Stimulated activated memory B cell treated with anti-CD40 and anti-IgM and Interleukin-4, amounts not matched to agents 10 μg/mL and 1 μg/mL and 100 μg/mL, for 72 hours (primary cell): ENCODE data around the gene PRR27.
"Not testable (repeated sequence)": the region's sequence is repeated elsewhere in the genome, so short reads cannot be mapped to it uniquely, and the experiment has no call there.

Experiments used
- ATAC-seq: fragments of 150-1000 bp; cut with Tn5 transposase; 2 replicates; pipeline ENCODE4 v1.10.0; 2021
- H3K27ac Mint-ChIP-seq: one replicate; pipeline ENCODE4 v1.8.0; 2022; ENCODE audit warnings: mild to moderate bottlenecking, mixed read lengths
- H3K27me3 Mint-ChIP-seq: one replicate; pipeline ENCODE4 v1.8.0; 2022; ENCODE audit warnings: mixed read lengths
- H3K36me3 Mint-ChIP-seq: one replicate; pipeline ENCODE4 v1.8.0; 2022; ENCODE audit warnings: mixed read lengths
- H3K4me1 Mint-ChIP-seq: one replicate; pipeline ENCODE4 v1.8.0; 2022; ENCODE audit warnings: mixed read lengths
- H3K4me3 Mint-ChIP-seq: one replicate; pipeline ENCODE4 v1.8.0; 2022; ENCODE audit warnings: mild to moderate bottlenecking, moderate library complexity, mixed read lengths
- H3K9me3 Mint-ChIP-seq: one replicate; pipeline ENCODE4 v1.8.0; 2022; ENCODE audit warnings: mixed read lengths

PRR27 gene

GRCh38 chr4:70183940-70184246, 29.9 kb downstream of the PRR27 start:
- H3K4me3 Mint-ChIP-seq = no peak overlapping the region
- ATAC-seq = no peak
- no peaks in the 10 kb centered on the region for H3K27me3 Mint-ChIP-seq
- H3K36me3 Mint-ChIP-seq = no peaks in the 10 kb centered on the region
- no peaks in the 10 kb centered on the region for H3K4me1 Mint-ChIP-seq
- H3K27ac Mint-ChIP-seq = no peak overlapping the region
- peaks cover 3% of the 10 kb centered on the region for H3K9me3 Mint-ChIP-seq

- no peak for ATAC-seq
- Mint-ChIP-seq H3K27ac (no peak overlapping the region), H3K27me3 (no peaks in the 10 kb centered on the region), H3K4me3 (no peak overlapping the region), H3K9me3 (peaks cover 4% of the 10 kb centered on the region), H3K4me1 (no peaks in the 10 kb centered on the region), H3K36me3 (no peaks in the 10 kb centered on the region)
These were observed 33.2 kb downstream of the PRR27 start for GRCh38 chr4:70187216-70187615.

- H3K4me1 Mint-ChIP-seq = no peaks in the 10 kb centered on the region
- H3K36me3 Mint-ChIP-seq = no peaks in the 10 kb centered on the region
- no peak overlapping the region for H3K27ac Mint-ChIP-seq
- no peak for ATAC-seq
- H3K9me3 Mint-ChIP-seq = peaks cover 4% of the 10 kb centered on the region
- H3K27me3 Mint-ChIP-seq = no peaks in the 10 kb centered on the region
- H3K4me3 Mint-ChIP-seq = no peak overlapping the region
These were observed 36.5 kb downstream of the PRR27 start for GRCh38 chr4:70190579-70190978.

- Mint-ChIP-seq H3K4me1 (no peaks in the 10 kb centered on the region), H3K4me3 (no peak overlapping the region), H3K27ac (no peak overlapping the region), H3K27me3 (no peaks in the 10 kb centered on the region), H3K9me3 (peaks cover 4% of the 10 kb centered on the region), H3K36me3 (no peaks in the 10 kb centered on the region)
- ATAC-seq = no peak
These were observed 37.6 kb downstream of the PRR27 start for GRCh38 chr4:70191647-70192046.

- Mint-ChIP-seq H3K9me3 (peaks cover 4% of the 10 kb centered on the region), H3K4me1 (no peaks in the 10 kb centered on the region), H3K36me3 (no peaks in the 10 kb centered on the region), H3K27me3 (no peaks in the 10 kb centered on the region), H3K4me3 (no peak overlapping the region), H3K27ac (no peak overlapping the region)
- no peak for ATAC-seq
These were observed 38.9 kb downstream of the PRR27 start for GRCh38 chr4:70192895-70193294.

- H3K4me3 Mint-ChIP-seq = no peak within 1 kb of the TSS
- no peaks in the 10 kb centered on the region for H3K36me3 Mint-ChIP-seq
- H3K27ac Mint-ChIP-seq = no peak within 1 kb of the TSS
- H3K9me3 Mint-ChIP-seq = peaks cover 4% of the 10 kb centered on the region
- H3K4me1 Mint-ChIP-seq = no peaks in the 10 kb centered on the region
- no peaks in the 10 kb centered on the region for H3K27me3 Mint-ChIP-seq
- ATAC-seq = no peak
These were observed 41.4 kb downstream of the PRR27 start, which contains the start of gene ODAM for GRCh38 chr4:70195425-70195824. Gene ODAM (plus strand): TSS chr4:70195725. CDS start chr4:70196544, 819 bp downstream.

- no peaks in the 10 kb centered on the region for H3K4me1 Mint-ChIP-seq
- H3K9me3 Mint-ChIP-seq = no peaks in the 10 kb centered on the region
- H3K4me3 Mint-ChIP-seq = no peak overlapping the region
- no peaks in the 10 kb centered on the region for H3K27me3 Mint-ChIP-seq
- H3K36me3 Mint-ChIP-seq = no peaks in the 10 kb centered on the region
- no peak for ATAC-seq
- no peak overlapping the region for H3K27ac Mint-ChIP-seq
These were observed 42.8 kb downstream of the PRR27 start for GRCh38 chr4:70196857-70197256.

GRCh38 chr4:70197842-70198241, 43.8 kb downstream of the PRR27 start:
- no peaks in the 10 kb centered on the region for H3K27me3 Mint-ChIP-seq
- H3K4me1 Mint-ChIP-seq = no peaks in the 10 kb centered on the region
- no peaks in the 10 kb centered on the region for H3K9me3 Mint-ChIP-seq
- H3K36me3 Mint-ChIP-seq = no peaks in the 10 kb centered on the region
- H3K27ac Mint-ChIP-seq = no peak overlapping the region
- ATAC-seq = no peak
- H3K4me3 Mint-ChIP-seq = no peak overlapping the region

GRCh38 chr4:70203601-70204000, 49.6 kb downstream of the PRR27 start:
- no peak overlapping the region for H3K4me3 Mint-ChIP-seq
- ATAC-seq = no peak
- no peak overlapping the region for H3K27ac Mint-ChIP-seq
- no peaks in the 10 kb centered on the region for H3K36me3 Mint-ChIP-seq
- no peaks in the 10 kb centered on the region for H3K9me3 Mint-ChIP-seq
- no peaks in the 10 kb centered on the region for H3K27me3 Mint-ChIP-seq
- no peaks in the 10 kb centered on the region for H3K4me1 Mint-ChIP-seq

GRCh38 chr4:70212752-70213151, 58.7 kb downstream of the PRR27 start:
- H3K4me3 Mint-ChIP-seq, H3K27ac Mint-ChIP-seq, H3K9me3 Mint-ChIP-seq, ATAC-seq, H3K4me1 Mint-ChIP-seq, H3K27me3 Mint-ChIP-seq, H3K36me3 Mint-ChIP-seq: not testable (repeated sequence)
